GM12891 (cell line): Measurements from ENCODE around the gene TRAPPC8.

Experiments
- POLR2A ChIP-seq: IDR thresholded peaks from 2 replicates; pipeline ENCODE4 v1.6.1; 2011; ENCODE audit warnings: low read depth, low read length, control low read depth
- POLR2AphosphoS5 ChIP-seq: IDR thresholded peaks from 2 replicates; pipeline ENCODE4 v1.6.1; 2011; ENCODE audit warnings: low read depth, low read length, control low read depth
- POU2F2 ChIP-seq: IDR thresholded peaks from 2 replicates; pipeline ENCODE4 v1.6.1; 2011; ENCODE audit warnings: low read depth, mild to moderate bottlenecking, control low read depth, low read length, moderate library complexity
- SPI1 ChIP-seq: IDR thresholded peaks from 2 replicates; pipeline ENCODE4 v1.6.1; 2011; ENCODE audit warnings: low read depth, low read length, control low read depth
- TAF1 ChIP-seq: IDR thresholded peaks from 2 replicates; pipeline ENCODE4 v1.6.1; 2011; ENCODE audit warnings: low read depth, low read length, control low read depth

DNA sequence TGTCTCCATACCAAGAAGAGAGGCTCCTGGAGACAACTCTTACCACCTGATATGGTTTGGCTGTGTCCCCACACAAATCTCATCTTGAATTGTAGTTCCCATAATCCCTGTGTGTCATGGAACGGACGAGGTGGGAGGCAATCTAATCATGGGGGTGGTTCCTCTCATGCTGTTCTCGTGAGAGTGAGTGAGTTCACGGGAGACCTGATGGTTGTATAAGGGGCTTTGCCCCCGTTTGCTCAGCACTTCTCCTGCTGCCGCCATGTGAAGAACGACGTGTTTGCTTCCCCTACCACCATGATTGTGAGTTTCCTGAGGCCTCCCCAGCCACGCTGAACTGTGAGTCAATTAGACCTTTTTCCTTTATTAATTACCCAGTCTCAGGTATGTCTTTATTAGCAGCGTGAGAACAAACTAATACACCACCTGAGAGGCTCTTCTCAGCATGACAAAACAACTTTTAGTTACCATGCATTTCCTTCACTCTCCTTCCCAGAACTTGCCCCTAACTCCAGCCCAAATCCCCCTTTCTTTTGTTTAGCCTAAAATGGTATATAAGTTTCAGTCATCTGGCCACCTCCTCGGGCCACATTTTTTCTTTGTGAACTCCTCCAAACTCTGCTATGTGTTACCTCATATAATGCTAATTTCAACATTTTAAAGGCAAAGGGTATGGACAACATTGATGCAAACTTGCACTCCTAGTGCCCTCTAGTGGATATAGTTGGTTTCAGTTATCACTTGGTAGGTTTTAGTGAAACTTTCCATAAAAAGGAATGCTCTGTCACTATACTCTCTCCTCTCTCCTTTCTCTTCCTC is 123.6 kb downstream of the TRAPPC8 start:
- TF ChIP-seq POLR2AphosphoS5: no peak
- no peak for TF ChIP-seq POLR2A
- TF ChIP-seq TAF1: no peak
- no peak for TF ChIP-seq SPI1
- TF ChIP-seq POU2F2: no peak
